PC-3 (cell line): ENCODE measurements around the gene KCNIP4. TPM values are rescaled to one million over a fixed set of nuclear protein-coding genes. Genes with fewer than 3 reads are reported as not detected.
A peak's percentile ranks its signal among the peaks of the same experiment; 100 is the strongest.

Experiments
- ATAC-seq: fragments of 200-7000 bp; cut with Tn5 transposase; 2 replicates; pipeline ENCODE4 v1.9.1; 2020; ENCODE audit warnings: mild to moderate bottlenecking, moderate library complexity
- BruUV-seq: library from RNA; stranded (reverse); fragments of 400-500 nt; replicated peaks from 2 replicates; lab custom pipeline; 2021; lab: Mats Ljungman, UMichigan
- CTCF ChIA-PET: fragments of 300-600 bp; sonication (Branson Sonifier 250); formaldehyde crosslinking; loops from one replicate; lab custom pipeline; 2022; ENCODE audit warnings: antibody characterized with exemption; lab: Charles Lee
- POLR2A ChIA-PET: fragments of 300-600 bp; sonication (Branson Sonifier 250); formaldehyde crosslinking; loops from one replicate; lab custom pipeline; 2022; ENCODE audit warnings: antibody characterized with exemption; ENCODE audit not compliant: unreplicated experiment; lab: Charles Lee
- DNase-seq: peaks from one replicate; pipeline ENCODE4 v3.0.0-alpha.2; 2015
- H2AFZ ChIP-seq: fragments of 300-600 bp; sonication (generic); 2 replicates; pipeline ENCODE4 v1.6.0; 2016; ENCODE audit warnings: antibody characterized with exemption, low read length
- H3F3A ChIP-seq: fragments of 300-600 bp; sonication (generic); one replicate; pipeline ENCODE4 v1.6.0; 2017; ENCODE audit warnings: antibody characterized with exemption, low read length, control low read depth, mild to moderate bottlenecking; ENCODE audit not compliant: unreplicated experiment
- H3K27ac ChIP-seq: fragments of 300-600 bp; sonication (generic); 2 replicates; pipeline ENCODE4 v1.5.1; 2016; ENCODE audit warnings: mild to moderate bottlenecking, low read length
- H3K27me3 ChIP-seq: fragments of 300-600 bp; sonication (generic); 2 replicates; pipeline ENCODE4 v1.6.1; 2016; ENCODE audit warnings: low read length, mixed read lengths
- H3K36me3 ChIP-seq: fragments of 300-600 bp; sonication (generic); 2 replicates; pipeline ENCODE4 v1.6.1; 2016; ENCODE audit warnings: low read depth, mixed run types, low read length, mixed read lengths
- H3K4me1 ChIP-seq: fragments of 300-600 bp; sonication (generic); 2 replicates; pipeline ENCODE4 v1.5.1; 2016; ENCODE audit warnings: low read length; ENCODE audit not compliant: insufficient read depth
- H3K4me2 ChIP-seq: fragments of 300-600 bp; sonication (generic); 2 replicates; pipeline ENCODE4 v1.6.0; 2016; ENCODE audit warnings: low read length
- H3K4me3 ChIP-seq: fragments of 300-600 bp; sonication (generic); 2 replicates; pipeline ENCODE4 v1.5.1; 2016; ENCODE audit warnings: mild to moderate bottlenecking, low read length, mixed read lengths
- H3K79me2 ChIP-seq: fragments of 300-600 bp; sonication (generic); 2 replicates; pipeline ENCODE4 v1.6.1; 2017; ENCODE audit warnings: low read length, mixed read lengths
- H3K9ac ChIP-seq: fragments of 300-600 bp; sonication (generic); 2 replicates; pipeline ENCODE4 v1.6.0; 2016; ENCODE audit warnings: mild to moderate bottlenecking, low read length
- H3K9me2 ChIP-seq: fragments of 300-600 bp; sonication (generic); replicated peaks from 2 replicates; pipeline ENCODE4 v1.6.1; 2016; ENCODE audit warnings: mixed run types, low read length, mixed read lengths
- H3K9me3 ChIP-seq: fragments of 300-600 bp; sonication (generic); 2 replicates; pipeline ENCODE4 v1.6.1; 2016; ENCODE audit warnings: low read length, mixed read lengths
- H4K20me1 ChIP-seq: fragments of 300-600 bp; sonication (generic); 2 replicates; pipeline ENCODE4 v1.6.1; 2016; ENCODE audit warnings: low read length, mixed read lengths
- EZH2 ChIP-seq: fragments of 300-600 bp; sonication (generic); IDR thresholded peaks from one replicate; pipeline ENCODE4 v1.6.1; 2017; ENCODE audit warnings: antibody characterized with exemption, mild to moderate bottlenecking, low read length; ENCODE audit not compliant: unreplicated experiment
- EZH2phosphoT487 ChIP-seq: fragments of 300-600 bp; sonication (generic); IDR thresholded peaks from 2 replicates; pipeline ENCODE4 v1.6.1; 2018; ENCODE audit warnings: mild to moderate bottlenecking, antibody characterized with exemption, low read length, borderline replicate concordance
- intact Hi-C: fragments of 100-400 bp; cut with micrococcal nuclease; formaldehyde crosslinking; loops from 2 replicates; pipeline ENCODE4 v1.9.0; 2023
- total RNA-seq: library from RNA; depleted of rRNA; stranded (reverse); fragments of >200 nt; gene quantifications from 2 replicates; pipeline ENCODE4 v1.2.3, GENCODE V29; 2014
- TF ChIP-seq, protein P1 (sequence below): fragments of 300-600 bp; sonication (generic); conservative IDR thresholded peaks from 2 replicates; pipeline ENCODE4 v1.5.1; 2017; ENCODE audit warnings: antibody characterized with exemption, low read depth, mild to moderate bottlenecking, low read length

The KCNIP4 gene
- total RNA-seq, 1 experiment from 2014 or later = not detected

DNA sequence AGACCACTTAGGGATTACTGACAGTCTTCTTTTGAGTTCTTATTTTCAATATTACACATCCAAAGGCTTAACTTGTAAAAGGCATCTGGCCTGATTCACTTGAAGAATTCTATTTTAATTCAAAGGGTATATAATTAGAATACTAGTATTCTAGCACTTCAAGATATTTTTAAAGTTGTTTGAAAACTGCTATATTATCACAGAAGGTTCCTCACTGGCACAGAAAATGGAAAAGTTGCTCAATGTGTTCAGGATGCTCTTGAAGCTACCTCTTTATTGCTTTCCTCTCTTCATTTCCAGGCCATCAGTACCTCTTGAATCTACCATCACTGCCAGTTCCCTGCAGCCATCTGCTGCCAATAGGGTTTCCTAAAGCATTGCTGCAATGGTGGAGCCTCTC lies 271.4 kb downstream of the KCNIP4 start:
- CTCF ChIA-PET = no interaction called here
- POLR2A ChIA-PET = no interaction called here
- Histone ChIP-seq H3K36me3 (no peaks in the 10 kb centered on the region), H3K4me1 (no peaks in the 10 kb centered on the region), H2AFZ (no peak overlapping the region), H3K4me2 (no peak overlapping the region), H3K4me3 (no peak overlapping the region), H3K79me2 (no peaks in the 10 kb centered on the region), H3F3A (no peaks in the 10 kb centered on the region), H3K9me2 (no peaks in the 10 kb centered on the region), H3K27me3 (no peaks in the 10 kb centered on the region), H3K9me3 (no peaks in the 10 kb centered on the region), H4K20me1 (no peaks in the 10 kb centered on the region), H3K27ac (no peak overlapping the region), H3K9ac (no peak overlapping the region)
- no TSS peak for BruUV-seq
- intact Hi-C loops = no loop called here
- ATAC-seq (no peak), DNase-seq (no peak)
- TF ChIP-seq EZH2 (no peak), EZH2phosphoT487 (no peak)
- TF ChIP-seq, protein P1, sequence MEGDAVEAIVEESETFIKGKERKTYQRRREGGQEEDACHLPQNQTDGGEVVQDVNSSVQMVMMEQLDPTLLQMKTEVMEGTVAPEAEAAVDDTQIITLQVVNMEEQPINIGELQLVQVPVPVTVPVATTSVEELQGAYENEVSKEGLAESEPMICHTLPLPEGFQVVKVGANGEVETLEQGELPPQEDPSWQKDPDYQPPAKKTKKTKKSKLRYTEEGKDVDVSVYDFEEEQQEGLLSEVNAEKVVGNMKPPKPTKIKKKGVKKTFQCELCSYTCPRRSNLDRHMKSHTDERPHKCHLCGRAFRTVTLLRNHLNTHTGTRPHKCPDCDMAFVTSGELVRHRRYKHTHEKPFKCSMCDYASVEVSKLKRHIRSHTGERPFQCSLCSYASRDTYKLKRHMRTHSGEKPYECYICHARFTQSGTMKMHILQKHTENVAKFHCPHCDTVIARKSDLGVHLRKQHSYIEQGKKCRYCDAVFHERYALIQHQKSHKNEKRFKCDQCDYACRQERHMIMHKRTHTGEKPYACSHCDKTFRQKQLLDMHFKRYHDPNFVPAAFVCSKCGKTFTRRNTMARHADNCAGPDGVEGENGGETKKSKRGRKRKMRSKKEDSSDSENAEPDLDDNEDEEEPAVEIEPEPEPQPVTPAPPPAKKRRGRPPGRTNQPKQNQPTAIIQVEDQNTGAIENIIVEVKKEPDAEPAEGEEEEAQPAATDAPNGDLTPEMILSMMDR = no peak

DNA sequence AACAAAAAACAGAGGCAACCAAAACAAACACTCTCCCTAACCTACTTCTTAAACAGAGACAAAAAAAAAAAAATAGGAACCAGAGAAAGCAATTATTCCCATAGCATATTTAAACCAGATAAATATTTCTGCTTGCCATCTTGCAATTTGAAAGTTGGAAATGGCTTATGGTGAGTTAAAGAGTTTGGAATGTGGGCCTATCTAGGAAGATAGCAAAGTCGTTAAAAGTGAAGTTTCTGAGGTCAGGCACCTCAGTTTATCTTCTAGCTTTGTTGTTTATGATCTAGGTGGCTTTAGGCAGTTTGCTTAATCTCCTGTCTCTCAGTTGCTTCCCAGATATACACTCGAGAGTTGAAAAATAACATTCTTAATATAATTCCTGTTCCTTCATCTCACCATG lies 284.2 kb downstream of the KCNIP4 start:
- Histone ChIP-seq H3K27ac (no peak overlapping the region), H4K20me1 (no peaks in the 10 kb centered on the region), H3K36me3 (no peaks in the 10 kb centered on the region), H3K4me3 (no peak overlapping the region), H3F3A (no peaks in the 10 kb centered on the region), H3K9me2 (no peaks in the 10 kb centered on the region), H2AFZ (no peak overlapping the region), H3K4me1 (no peaks in the 10 kb centered on the region), H3K4me2 (no peak overlapping the region), H3K9ac (no peak overlapping the region), H3K9me3 (no peaks in the 10 kb centered on the region), H3K79me2 (no peaks in the 10 kb centered on the region), H3K27me3 (peaks cover 8% of the 10 kb centered on the region)
- TF ChIP-seq EZH2phosphoT487 (no peak), EZH2 (no peak)
- TF ChIP-seq, protein P1 = no peak
- BruUV-seq = no TSS peak
- intact Hi-C loops = no loop called here
- ChIA-PET POLR2A (interaction anchor here (0.7 kb wide), 1 partner anchor 76 kb away, joined by 3 read pairs; no protein-coding TSS in a partner anchor), CTCF (no interaction called here)
- no peak for DNase-seq
- ATAC-seq = no peak

DNA sequence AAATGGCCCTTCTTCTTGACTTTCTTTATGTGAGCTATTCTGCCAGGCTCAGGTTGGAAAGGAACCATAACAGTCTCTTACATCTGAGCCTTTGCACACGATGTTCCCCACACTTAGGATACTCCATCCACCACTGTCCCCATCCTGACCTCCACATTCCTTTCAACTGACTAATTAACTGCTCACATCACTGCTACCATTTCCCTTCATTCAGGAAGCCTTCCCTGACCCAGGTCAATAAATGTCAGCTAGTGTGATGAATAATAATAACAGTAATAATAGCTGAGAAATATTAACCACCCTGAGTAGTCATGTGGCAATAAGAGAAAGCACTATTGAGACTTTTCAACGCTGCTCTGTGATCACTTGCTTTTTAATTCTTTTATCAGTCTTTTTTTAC lies 291.7 kb downstream of the KCNIP4 start:
- H3K27ac ChIP-seq = no peak overlapping the region
- H3K4me2 ChIP-seq = no peak overlapping the region

More for the DNA sequence above, 291.7 kb downstream of the KCNIP4 start:
- ChIA-PET POLR2A (no interaction called here), CTCF (no interaction called here)
- TF ChIP-seq EZH2 (no peak), EZH2phosphoT487 (no peak)
- TF ChIP-seq, protein P1 = no peak
- Histone ChIP-seq H3F3A (no peaks in the 10 kb centered on the region), H3K4me1 (no peaks in the 10 kb centered on the region), H3K9ac (no peak overlapping the region), H3K9me3 (no peaks in the 10 kb centered on the region), H3K9me2 (no peaks in the 10 kb centered on the region), H3K79me2 (no peaks in the 10 kb centered on the region), H3K36me3 (no peaks in the 10 kb centered on the region), H3K27me3 (no peaks in the 10 kb centered on the region), H2AFZ (no peak overlapping the region), H3K4me3 (no peak overlapping the region), H4K20me1 (no peaks in the 10 kb centered on the region)
- intact Hi-C loops = no loop called here
- no TSS peak for BruUV-seq
- no peak for ATAC-seq
- DNase-seq = peak; percentile 40
